SJCRH30 (cell line): Measurements from ENCODE around the gene SPATA22. TPM values are rescaled to one million over a fixed set of nuclear protein-coding genes. Genes with fewer than 3 reads are reported as not detected.
A peak's percentile ranks its signal among the peaks of the same experiment; 100 is the strongest.
"Not testable (repeated sequence)": the region's sequence is repeated elsewhere in the genome, so short reads cannot be mapped to it uniquely, and the experiment has no call there.

Experiments used
- DNase-seq, 2 experiments: peaks; one replicate each; pipeline ENCODE4 v3.0.0-alpha.2; 2015 to 2020
- H3K27ac ChIP-seq: fragments of 250-450 bp; sonication (Bioruptor Pico); 2 replicates; pipeline ENCODE4 v1.5.1; 2020; ENCODE audit warnings: mild to moderate bottlenecking, moderate library complexity
- H3K27me3 ChIP-seq: fragments of 250-450 bp; sonication (Bioruptor Pico); 2 replicates; pipeline ENCODE4 v1.5.1; 2020; ENCODE audit warnings: mild to moderate bottlenecking, moderate library complexity
- H3K36me3 ChIP-seq: fragments of 250-450 bp; sonication (Bioruptor Pico); 2 replicates; pipeline ENCODE4 v1.5.1; 2020; ENCODE audit warnings: mild to moderate bottlenecking, moderate library complexity
- H3K4me1 ChIP-seq: fragments of 250-450 bp; sonication (Bioruptor Pico); 2 replicates; pipeline ENCODE4 v1.5.1; 2020; ENCODE audit warnings: mild to moderate bottlenecking, moderate library complexity
- H3K4me3 ChIP-seq: fragments of 250-450 bp; sonication (Bioruptor Pico); 2 replicates; pipeline ENCODE4 v1.5.1; 2020; ENCODE audit warnings: mild to moderate bottlenecking, moderate library complexity
- H3K9me3 ChIP-seq: fragments of 250-450 bp; sonication (Bioruptor Pico); replicated peaks from 2 replicates; pipeline ENCODE4 v1.5.1; 2020; ENCODE audit warnings: mild to moderate bottlenecking, moderate library complexity
- total RNA-seq: library from RNA; depleted of rRNA; stranded (reverse); fragments of >200 nt; shearing (Covaris generic); gene quantifications from 2 replicates; pipeline ENCODE4 v1.2.3, GENCODE V29; 2014; rRNA removed

The SPATA22 gene
- total RNA-seq, 1 experiment from 2014 or later = 2.2 TPM

GRCh38 chr17:3433215-3433614, 38.4 kb downstream of the SPATA22 start:
- H3K9me3 ChIP-seq, H3K4me1 ChIP-seq, H3K27ac ChIP-seq, H3K27me3 ChIP-seq, H3K36me3 ChIP-seq, H3K4me3 ChIP-seq: not testable (repeated sequence)
- DNase-seq = peak; percentile 31 to 36

- H3K27ac ChIP-seq = no peak overlapping the region
- H3K27me3 ChIP-seq = no peaks in the 10 kb centered on the region
- H3K4me1 ChIP-seq = no peaks in the 10 kb centered on the region
- no peak overlapping the region for H3K4me3 ChIP-seq
- no peaks in the 10 kb centered on the region for H3K9me3 ChIP-seq
- no peaks in the 10 kb centered on the region for H3K36me3 ChIP-seq
- no peak for DNase-seq
Measured at GRCh38 chr17:3418222-3418621, 53.4 kb downstream of the SPATA22 start.

GRCh38 chr17:3415610-3416009, 56.0 kb downstream of the SPATA22 start:
- Histone ChIP-seq H3K4me3 (no peak overlapping the region), H3K4me1 (no peaks in the 10 kb centered on the region), H3K9me3 (no peaks in the 10 kb centered on the region), H3K36me3 (no peaks in the 10 kb centered on the region), H3K27ac (no peak overlapping the region), H3K27me3 (no peaks in the 10 kb centered on the region)
- no peak for DNase-seq

DNA sequence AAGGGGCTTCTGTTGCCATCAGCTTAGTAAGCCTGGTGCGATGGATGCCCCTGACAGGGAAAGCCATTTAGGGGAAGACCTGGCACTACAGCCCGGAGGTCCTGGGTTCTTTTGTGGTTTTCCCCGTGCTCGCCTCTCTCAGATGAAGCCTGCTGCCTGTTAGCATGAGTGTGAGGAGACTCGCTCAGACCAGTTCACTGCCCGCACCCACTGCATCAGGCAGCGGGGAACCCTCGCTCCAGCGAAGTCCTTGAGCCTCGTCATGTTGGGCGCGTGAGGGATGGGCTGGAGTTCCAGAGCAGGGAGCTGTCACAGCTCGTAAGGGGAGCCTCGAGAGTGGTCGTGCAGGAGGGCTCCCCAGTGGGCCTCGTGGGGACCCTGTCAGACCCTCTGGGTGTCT, 59.4 kb downstream of the SPATA22 start:
- DNase-seq, H3K9me3 ChIP-seq, H3K36me3 ChIP-seq, H3K4me3 ChIP-seq, H3K4me1 ChIP-seq, H3K27ac ChIP-seq, H3K27me3 ChIP-seq: not testable (repeated sequence)

- Histone ChIP-seq H3K27me3 (no peaks in the 10 kb centered on the region), H3K4me3 (no peak within 1 kb of the TSS), H3K9me3 (no peaks in the 10 kb centered on the region), H3K36me3 (no peaks in the 10 kb centered on the region), H3K27ac (no peak within 1 kb of the TSS), H3K4me1 (no peaks in the 10 kb centered on the region)
- no peak for DNase-seq
Measured at GRCh38 chr17:3411070-3411469, 60.5 kb downstream of the SPATA22 start, which contains the start of gene OR3A3. TSS of gene OR3A3 (plus strand) at chr17:3411370.

GRCh38 chr17:3403856-3404255, 67.8 kb downstream of the SPATA22 start:
- H3K4me1 ChIP-seq, H3K36me3 ChIP-seq, H3K9me3 ChIP-seq, H3K27me3 ChIP-seq, H3K4me3 ChIP-seq, DNase-seq, H3K27ac ChIP-seq: not testable (repeated sequence)

DNA sequence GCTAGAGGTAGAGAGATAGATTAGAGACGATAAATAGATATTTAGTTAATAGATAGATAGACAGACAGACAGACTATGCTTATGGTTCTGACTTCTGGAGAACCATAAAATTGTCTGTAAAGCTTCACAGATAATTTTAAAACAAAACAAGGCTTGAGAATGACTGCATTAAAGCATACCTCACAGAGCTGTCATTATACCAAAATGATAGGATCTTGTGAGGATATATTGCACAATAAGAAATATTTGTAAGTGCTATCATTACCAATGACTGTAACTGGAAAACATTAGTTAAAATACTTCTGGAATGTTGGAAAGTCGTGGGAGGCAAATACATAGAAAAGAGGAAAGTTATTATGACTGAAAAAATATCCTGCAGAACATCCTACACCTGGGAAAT, 69.8 kb downstream of the SPATA22 start:
- no peak overlapping the region for H3K4me3 ChIP-seq
- no peaks in the 10 kb centered on the region for H3K27me3 ChIP-seq
- H3K4me1 ChIP-seq = no peaks in the 10 kb centered on the region
- no peak overlapping the region for H3K27ac ChIP-seq
- H3K9me3 ChIP-seq = no peaks in the 10 kb centered on the region
- H3K36me3 ChIP-seq = no peaks in the 10 kb centered on the region
- DNase-seq = no peak

- DNase-seq = peak; percentile 9 to 22
- H3K27ac ChIP-seq = no peak overlapping the region
Measured at GRCh38 chr17:3400055-3400454, 71.6 kb downstream of the SPATA22 start.

DNA sequence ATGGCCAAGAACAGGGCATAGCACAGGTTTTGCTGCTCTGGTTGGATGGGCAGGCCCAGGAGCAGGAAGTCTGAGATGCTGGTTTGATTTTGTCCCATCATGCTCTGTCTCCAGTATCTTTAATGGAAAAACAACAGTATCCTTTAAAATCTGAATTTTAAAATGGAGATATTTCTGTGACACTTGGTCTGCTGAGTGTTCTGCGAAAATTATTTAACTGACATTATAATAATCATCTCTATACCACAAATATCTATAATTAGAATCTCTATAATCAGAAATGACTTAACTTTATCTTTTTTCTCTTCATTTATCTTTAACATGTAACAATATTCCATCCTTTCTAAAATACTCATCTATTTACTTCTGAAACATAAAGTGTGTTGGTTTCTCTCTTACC, 73.3 kb downstream of the SPATA22 start, which contains the start of gene OR1E1:
Gene OR1E1, minus strand, starts transcription at position 101 of the 400 bp plus-strand sequence. Its CDS starts 0 bp downstream, at position 101.
- no peaks in the 10 kb centered on the region for H3K27me3 ChIP-seq
- H3K4me3 ChIP-seq = no peak within 1 kb of the TSS
- H3K4me1 ChIP-seq = no peaks in the 10 kb centered on the region
- no peaks in the 10 kb centered on the region for H3K36me3 ChIP-seq
- no peaks in the 10 kb centered on the region for H3K9me3 ChIP-seq
- DNase-seq = no peak
- no peak within 1 kb of the TSS for H3K27ac ChIP-seq

More at GRCh38 chr17:3400055-3400454, 71.6 kb downstream of the SPATA22 start:
- Histone ChIP-seq H3K4me3 (no peak overlapping the region), H3K4me1 (no peaks in the 10 kb centered on the region), H3K9me3 (no peaks in the 10 kb centered on the region), H3K36me3 (no peaks in the 10 kb centered on the region), H3K27me3 (no peaks in the 10 kb centered on the region)

- not testable (repeated sequence) for H3K27me3 ChIP-seq, H3K9me3 ChIP-seq, H3K4me1 ChIP-seq, H3K36me3 ChIP-seq, H3K27ac ChIP-seq, H3K4me3 ChIP-seq
- peak; percentile 23 to 34 for DNase-seq
Measured at GRCh38 chr17:3397801-3398200, 73.8 kb downstream of the SPATA22 start.

Other genes with a start within 250 kb of the SPATA22 start
- 0.06 TPM in 1 of 2 replicates, not detected in the other for gene OR3A1, start 173.5 kb downstream of the SPATA22 start, total RNA-seq
- 0.08 and 0.16 TPM in 2 replicates for gene OR3A2, start 85.5 kb downstream of the SPATA22 start, total RNA-seq
- 0.18 and 0.33 TPM in 2 replicates for gene OR1E1, start 73.4 kb downstream of the SPATA22 start, total RNA-seq
- gene OR3A3, start 60.4 kb downstream of the SPATA22 start, total RNA-seq = not detected in 2 replicates
- 0.42 TPM in 1 of 2 replicates, not detected in the other for gene OR1E2, start 38.0 kb downstream of the SPATA22 start, total RNA-seq
- gene ASPA, start 4.2 kb upstream of the SPATA22 start, total RNA-seq = 0.02 TPM in 1 of 2 replicates, not detected in the other
- gene TRPV3, start 86.0 kb upstream of the SPATA22 start, total RNA-seq = 1.6 and 2.0 TPM in 2 replicates
- gene TRPV1, start 137.6 kb upstream of the SPATA22 start, total RNA-seq = 3.1 and 4.0 TPM in 2 replicates
- gene SHPK, start 164.4 kb upstream of the SPATA22 start, total RNA-seq = 11.4 and 12.4 TPM in 2 replicates
- 6.0 and 8.1 TPM in 2 replicates for gene CTNS, start 164.9 kb upstream of the SPATA22 start, total RNA-seq
- gene TAX1BP3, start 196.8 kb upstream of the SPATA22 start, total RNA-seq = 27.6 and 28.6 TPM in 2 replicates
- gene EMC6, start 197.0 kb upstream of the SPATA22 start, total RNA-seq = 25.3 and 27.9 TPM in 2 replicates
- 1.2 and 3.0 TPM in 2 replicates for gene P2RX5, start 224.3 kb upstream of the SPATA22 start, total RNA-seq